ENCODE data around the gene TRPM2. TPM values are rescaled to one million over a fixed set of nuclear protein-coding genes. Genes with fewer than 3 reads are reported as not detected.

The TRPM2 gene
- total and polyA plus RNA-seq, 2 donors (not counting 1 experiment from before 2014, with no cell fraction given): not detected

GRCh38 chr21:44489962-44490361 lies 136.5 kb downstream of the TRPM2 start:
- no peaks in the 10 kb centered on the region for H3K27me3 ChIP-seq (ENCODE audit: control insufficient read depth, insufficient read depth, low read length)
- H3K9me3 ChIP-seq (ENCODE audit: control insufficient read depth, insufficient read depth, low read depth, low read length): no peaks in the 10 kb centered on the region
- H2AFZ ChIP-seq (ENCODE audit: low read length): no peak overlapping the region
- no peak overlapping the region for H3K4me3 ChIP-seq (replicated peaks in 1 of 4; ENCODE audit: control extremely low read depth in 1 of 4, insufficient read depth in 1 of 4, low read depth in 3 of 4, low read length in 4 of 4)
- no peaks in the 10 kb centered on the region for H3K79me2 ChIP-seq (ENCODE audit: control insufficient read depth, insufficient read depth, low read length)
- TF ChIP-seq CTCF (conservative IDR thresholded peaks at IDR 0.05 in 1 of 2, IDR thresholded peaks at IDR 0.05 in 1 of 2; ENCODE audit: low read depth in 1 of 2, low read length in 2 of 2) (peak in 1 of 2 donors; percentile 13), EZH2 (IDR thresholded peaks at IDR 0.05; ENCODE audit: low read length, missing control alignments) (no peak)
- no peaks in the 10 kb centered on the region for H4K20me1 ChIP-seq (ENCODE audit: control insufficient read depth, extremely low read depth, insufficient read depth, low read length)
- no peak for DNase-seq (ENCODE audit: low read depth in 2 of 2)
- no peak overlapping the region for H3K4me2 ChIP-seq (ENCODE audit: extremely low read depth, insufficient read depth, low read length)
- no peaks in the 10 kb centered on the region for H3K4me1 ChIP-seq (ENCODE audit: control insufficient read depth, extremely low read depth, insufficient read depth, low read length)
- H3K9ac ChIP-seq (ENCODE audit: insufficient read depth, low read length): no peak overlapping the region
- no peak overlapping the region for H3K27ac ChIP-seq (ENCODE audit: insufficient read depth, low read length)
- H3K36me3 ChIP-seq (ENCODE audit: control insufficient read depth, insufficient read depth, low read length): no peaks in the 10 kb centered on the region

- Histone ChIP-seq H3K27me3 (ENCODE audit: control insufficient read depth, insufficient read depth, low read length) (no peaks in the 10 kb centered on the region), H3K9me3 (ENCODE audit: control insufficient read depth, insufficient read depth, low read depth, low read length) (no peaks in the 10 kb centered on the region), H3K4me2 (ENCODE audit: extremely low read depth, insufficient read depth, low read length) (no peak overlapping the region), H4K20me1 (ENCODE audit: control insufficient read depth, extremely low read depth, insufficient read depth, low read length) (no peaks in the 10 kb centered on the region), H3K4me3 (replicated peaks in 1 of 4; ENCODE audit: control extremely low read depth in 1 of 4, insufficient read depth in 1 of 4, low read depth in 3 of 4, low read length in 4 of 4) (no peak overlapping the region), H3K9ac (ENCODE audit: insufficient read depth, low read length) (no peak overlapping the region), H3K36me3 (ENCODE audit: control insufficient read depth, insufficient read depth, low read length) (no peaks in the 10 kb centered on the region), H3K27ac (ENCODE audit: insufficient read depth, low read length) (no peak overlapping the region), H2AFZ (ENCODE audit: low read length) (no peak overlapping the region), H3K79me2 (ENCODE audit: control insufficient read depth, insufficient read depth, low read length) (no peaks in the 10 kb centered on the region), H3K4me1 (ENCODE audit: control insufficient read depth, extremely low read depth, insufficient read depth, low read length) (no peaks in the 10 kb centered on the region)
- no peak for DNase-seq (ENCODE audit: low read depth in 2 of 2)
- TF ChIP-seq EZH2 (IDR thresholded peaks at IDR 0.05; ENCODE audit: low read length, missing control alignments) (no peak), CTCF (conservative IDR thresholded peaks at IDR 0.05 in 1 of 2, IDR thresholded peaks at IDR 0.05 in 1 of 2; ENCODE audit: low read depth in 1 of 2, low read length in 2 of 2) (no peak)
Observed at GRCh38 chr21:44490405-44490804, 137.0 kb downstream of the TRPM2 start.

- no peak overlapping the region for H3K27ac ChIP-seq (ENCODE audit: insufficient read depth, low read length)
- no peak overlapping the region for H3K4me2 ChIP-seq (ENCODE audit: extremely low read depth, insufficient read depth, low read length)
Observed at GRCh38 chr21:44490816-44491215, 137.4 kb downstream of the TRPM2 start.

More at GRCh38 chr21:44490816-44491215, 137.4 kb downstream of the TRPM2 start:
- DNase-seq (ENCODE audit: low read depth in 2 of 2): no peak
- Histone ChIP-seq H3K4me3 (replicated peaks in 1 of 4; ENCODE audit: control extremely low read depth in 1 of 4, insufficient read depth in 1 of 4, low read depth in 3 of 4, low read length in 4 of 4) (no peak overlapping the region), H4K20me1 (ENCODE audit: control insufficient read depth, extremely low read depth, insufficient read depth, low read length) (no peaks in the 10 kb centered on the region), H3K79me2 (ENCODE audit: control insufficient read depth, insufficient read depth, low read length) (no peaks in the 10 kb centered on the region), H3K9ac (ENCODE audit: insufficient read depth, low read length) (no peak overlapping the region), H2AFZ (ENCODE audit: low read length) (no peak overlapping the region), H3K36me3 (ENCODE audit: control insufficient read depth, insufficient read depth, low read length) (no peaks in the 10 kb centered on the region), H3K27me3 (ENCODE audit: control insufficient read depth, insufficient read depth, low read length) (no peaks in the 10 kb centered on the region), H3K9me3 (ENCODE audit: control insufficient read depth, insufficient read depth, low read depth, low read length) (no peaks in the 10 kb centered on the region), H3K4me1 (ENCODE audit: control insufficient read depth, extremely low read depth, insufficient read depth, low read length) (no peaks in the 10 kb centered on the region)
- no peak for TF ChIP-seq EZH2 (IDR thresholded peaks at IDR 0.05; ENCODE audit: low read length, missing control alignments)
- TF ChIP-seq CTCF (conservative IDR thresholded peaks at IDR 0.05 in 1 of 2, IDR thresholded peaks at IDR 0.05 in 1 of 2; ENCODE audit: low read depth in 1 of 2, low read length in 2 of 2): no peak

Other genes with a start within 250 kb of the TRPM2 start
- gene PWP2, start 246.2 kb upstream of the TRPM2 start, total RNA-seq: 3.8 and 37.0 TPM in 2 replicates
- gene PWP2, start 246.2 kb upstream of the TRPM2 start, polyA plus RNA-seq: 1.9 and 5.1 TPM in 2 replicates
- gene GATD3, start 219.9 kb upstream of the TRPM2 start, total RNA-seq: 20.8 and 38.5 TPM in 2 replicates
- 11.3 and 18.9 TPM in 2 replicates for gene GATD3, start 219.9 kb upstream of the TRPM2 start, polyA plus RNA-seq
- gene ICOSLG, start 112.7 kb upstream of the TRPM2 start, total RNA-seq: under 0.01 TPM in 2 replicates
- gene ICOSLG, start 112.7 kb upstream of the TRPM2 start, polyA plus RNA-seq: 0.05 TPM in 1 of 2 replicates, not detected in the other
- gene DNMT3L, start 91.7 kb upstream of the TRPM2 start, total RNA-seq: not detected in 2 replicates
- gene DNMT3L, start 91.7 kb upstream of the TRPM2 start, polyA plus RNA-seq: not detected in 2 replicates
- gene AIRE, start 67.7 kb upstream of the TRPM2 start, total RNA-seq: not detected in 2 replicates
- not detected in 2 replicates for gene AIRE, start 67.7 kb upstream of the TRPM2 start, polyA plus RNA-seq
- gene PFKL, start 53.6 kb upstream of the TRPM2 start, total RNA-seq: 125 and 135 TPM in 2 replicates
- 54.8 and 59.8 TPM in 2 replicates for gene PFKL, start 53.6 kb upstream of the TRPM2 start, polyA plus RNA-seq
- gene CFAP410, start 14.2 kb upstream of the TRPM2 start, total RNA-seq: 6.9 and 7.1 TPM in 2 replicates
- gene CFAP410, start 14.2 kb upstream of the TRPM2 start, polyA plus RNA-seq: 2.3 and 4.9 TPM in 2 replicates
- 0.26 and 0.50 TPM in 2 replicates for gene LRRC3, start 101.9 kb downstream of the TRPM2 start, total RNA-seq
- gene LRRC3, start 101.9 kb downstream of the TRPM2 start, polyA plus RNA-seq: 0.43 and 0.52 TPM in 2 replicates
- gene KRTAP10-1, start 186.6 kb downstream of the TRPM2 start, total RNA-seq: not detected in 2 replicates
- gene KRTAP10-1, start 186.6 kb downstream of the TRPM2 start, polyA plus RNA-seq: not detected in 2 replicates
- not detected in 2 replicates for gene KRTAP10-2, start 197.9 kb downstream of the TRPM2 start, total RNA-seq
- gene KRTAP10-2, start 197.9 kb downstream of the TRPM2 start, polyA plus RNA-seq: not detected in 2 replicates
- not detected in 2 replicates for gene KRTAP10-3, start 205.2 kb downstream of the TRPM2 start, total RNA-seq
- gene KRTAP10-3, start 205.2 kb downstream of the TRPM2 start, polyA plus RNA-seq: not detected in 2 replicates
- gene KRTAP10-4, start 220.1 kb downstream of the TRPM2 start, total RNA-seq: not detected in 2 replicates
- gene KRTAP10-4, start 220.1 kb downstream of the TRPM2 start, polyA plus RNA-seq: not detected in 2 replicates
- gene KRTAP10-5, start 227.0 kb downstream of the TRPM2 start, total RNA-seq: not detected in 2 replicates
- not detected in 2 replicates for gene KRTAP10-5, start 227.0 kb downstream of the TRPM2 start, polyA plus RNA-seq
- gene KRTAP10-6, start 238.9 kb downstream of the TRPM2 start, total RNA-seq: not detected in 2 replicates
- gene KRTAP10-6, start 238.9 kb downstream of the TRPM2 start, polyA plus RNA-seq: not detected in 2 replicates
- not detected in 2 replicates for gene KRTAP10-7, start 247.0 kb downstream of the TRPM2 start, total RNA-seq
- not detected in 2 replicates for gene KRTAP10-7, start 247.0 kb downstream of the TRPM2 start, polyA plus RNA-seq